ENCODE results near the gene SLC17A7. TPM values are rescaled to one million over a fixed set of nuclear protein-coding genes. Genes with fewer than 3 reads are reported as not detected.

Gene SLC17A7
- total and polyA plus RNA-seq, 2 of the 13 experiments (the other 11 are each of a cell fraction or from before 2014, with no cell fraction given) = 0.32 TPM; not detected in 1

DNA sequence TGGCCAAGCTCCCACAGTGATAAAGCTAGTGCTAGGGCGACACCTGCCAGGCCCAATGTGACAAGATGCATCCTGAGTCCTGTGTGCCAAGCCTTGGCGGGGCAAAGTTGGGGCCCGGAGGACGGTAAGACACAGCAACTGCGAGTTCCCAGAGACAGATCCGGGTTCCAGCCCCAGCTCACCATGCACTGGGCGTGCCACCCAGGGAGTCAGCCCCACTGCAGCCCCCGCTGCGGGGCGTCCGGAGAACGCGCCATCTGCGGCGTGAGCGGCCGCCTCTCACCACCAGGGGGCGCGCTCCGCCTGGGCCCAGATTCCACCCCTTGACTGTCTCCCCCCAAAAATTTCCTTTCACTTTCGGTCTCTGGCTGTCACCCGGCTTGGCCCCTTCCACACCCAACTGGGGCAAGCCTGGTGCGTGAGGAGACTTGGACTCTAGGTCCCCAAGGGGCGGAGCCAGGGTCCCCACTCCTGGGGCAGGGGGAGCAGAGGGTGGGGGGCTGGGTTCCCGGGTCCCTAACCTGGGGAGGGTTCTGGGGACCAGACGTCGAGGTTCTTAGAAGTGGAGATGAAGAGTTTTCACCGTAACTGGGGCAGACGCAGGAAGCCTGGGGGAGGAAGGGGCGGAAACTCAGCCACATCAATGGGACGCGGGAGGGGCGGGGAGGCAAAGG, 32.7 kb upstream of the SLC17A7 start, which contains the start of gene FLT3LG (continued):
- TF ChIP-seq, protein P1, sequence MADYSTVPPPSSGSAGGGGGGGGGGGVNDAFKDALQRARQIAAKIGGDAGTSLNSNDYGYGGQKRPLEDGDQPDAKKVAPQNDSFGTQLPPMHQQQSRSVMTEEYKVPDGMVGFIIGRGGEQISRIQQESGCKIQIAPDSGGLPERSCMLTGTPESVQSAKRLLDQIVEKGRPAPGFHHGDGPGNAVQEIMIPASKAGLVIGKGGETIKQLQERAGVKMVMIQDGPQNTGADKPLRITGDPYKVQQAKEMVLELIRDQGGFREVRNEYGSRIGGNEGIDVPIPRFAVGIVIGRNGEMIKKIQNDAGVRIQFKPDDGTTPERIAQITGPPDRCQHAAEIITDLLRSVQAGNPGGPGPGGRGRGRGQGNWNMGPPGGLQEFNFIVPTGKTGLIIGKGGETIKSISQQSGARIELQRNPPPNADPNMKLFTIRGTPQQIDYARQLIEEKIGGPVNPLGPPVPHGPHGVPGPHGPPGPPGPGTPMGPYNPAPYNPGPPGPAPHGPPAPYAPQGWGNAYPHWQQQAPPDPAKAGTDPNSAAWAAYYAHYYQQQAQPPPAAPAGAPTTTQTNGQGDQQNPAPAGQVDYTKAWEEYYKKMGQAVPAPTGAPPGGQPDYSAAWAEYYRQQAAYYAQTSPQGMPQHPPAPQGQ (CRISPR knock-in tag; IDR thresholded peaks at IDR 0.05; ENCODE audit: borderline replicate concordance) = no peak
- no peak for TF ChIP-seq ZNF879 (CRISPR knock-in tag; IDR thresholded peaks at IDR 0.05)
- no peak for TF ChIP-seq RFX1 (IDR thresholded peaks at IDR 0.05)
- peak; percentile 65 for TF ChIP-seq ZFX (CRISPR knock-in tag; IDR thresholded peaks at IDR 0.05; ENCODE audit: low read depth)
- TF ChIP-seq ZNF589 (CRISPR knock-in tag; conservative IDR thresholded peaks at IDR 0.05) = no peak
- TF ChIP-seq, protein P2, sequence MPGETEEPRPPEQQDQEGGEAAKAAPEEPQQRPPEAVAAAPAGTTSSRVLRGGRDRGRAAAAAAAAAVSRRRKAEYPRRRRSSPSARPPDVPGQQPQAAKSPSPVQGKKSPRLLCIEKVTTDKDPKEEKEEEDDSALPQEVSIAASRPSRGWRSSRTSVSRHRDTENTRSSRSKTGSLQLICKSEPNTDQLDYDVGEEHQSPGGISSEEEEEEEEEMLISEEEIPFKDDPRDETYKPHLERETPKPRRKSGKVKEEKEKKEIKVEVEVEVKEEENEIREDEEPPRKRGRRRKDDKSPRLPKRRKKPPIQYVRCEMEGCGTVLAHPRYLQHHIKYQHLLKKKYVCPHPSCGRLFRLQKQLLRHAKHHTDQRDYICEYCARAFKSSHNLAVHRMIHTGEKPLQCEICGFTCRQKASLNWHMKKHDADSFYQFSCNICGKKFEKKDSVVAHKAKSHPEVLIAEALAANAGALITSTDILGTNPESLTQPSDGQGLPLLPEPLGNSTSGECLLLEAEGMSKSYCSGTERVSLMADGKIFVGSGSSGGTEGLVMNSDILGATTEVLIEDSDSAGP (CRISPR knock-in tag; IDR thresholded peaks at IDR 0.05; ENCODE audit: borderline replicate concordance) = peak; percentile 72; the same call in 1 of the 2 replicates
- TF ChIP-seq ZNF337 (CRISPR knock-in tag; IDR thresholded peaks at IDR 0.05; ENCODE audit: borderline replicate concordance, low read depth) = no peak
- TF ChIP-seq ZNF44 (CRISPR knock-in tag; IDR thresholded peaks at IDR 0.05) = no peak
- TF ChIP-seq ZNF773 (CRISPR knock-in tag; IDR thresholded peaks at IDR 0.05; ENCODE audit: borderline replicate concordance) = no peak
- TF ChIP-seq SP5 (CRISPR knock-in tag; IDR thresholded peaks at IDR 0.05; ENCODE audit: borderline replicate concordance, low read depth) = peak; percentile 28; the same call in 1 of the 2 replicates
- peak; percentile 54; the same call in 1 of the 2 replicates for TF ChIP-seq CBFB (CRISPR knock-in tag; IDR thresholded peaks at IDR 0.05)
- TF ChIP-seq AHR (CRISPR knock-in tag; IDR thresholded peaks at IDR 0.05) = no peak
- TF ChIP-seq ZNF251 (CRISPR knock-in tag; IDR thresholded peaks at IDR 0.05) = no peak
- TF ChIP-seq RORA (CRISPR knock-in tag; IDR thresholded peaks at IDR 0.05) = no peak
- no peak for TF ChIP-seq ZNF101 (CRISPR knock-in tag; IDR thresholded peaks at IDR 0.05; ENCODE audit: borderline replicate concordance, low read depth)
- TF ChIP-seq, protein P3, sequence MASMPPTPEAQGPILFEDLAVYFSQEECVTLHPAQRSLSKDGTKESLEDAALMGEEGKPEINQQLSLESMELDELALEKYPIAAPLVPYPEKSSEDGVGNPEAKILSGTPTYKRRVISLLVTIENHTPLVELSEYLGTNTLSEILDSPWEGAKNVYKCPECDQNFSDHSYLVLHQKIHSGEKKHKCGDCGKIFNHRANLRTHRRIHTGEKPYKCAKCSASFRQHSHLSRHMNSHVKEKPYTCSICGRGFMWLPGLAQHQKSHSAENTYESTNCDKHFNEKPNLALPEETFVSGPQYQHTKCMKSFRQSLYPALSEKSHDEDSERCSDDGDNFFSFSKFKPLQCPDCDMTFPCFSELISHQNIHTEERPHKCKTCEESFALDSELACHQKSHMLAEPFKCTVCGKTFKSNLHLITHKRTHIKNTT (CRISPR knock-in tag; IDR thresholded peaks at IDR 0.05) = no peak
- no peak for TF ChIP-seq TOPORS (CRISPR knock-in tag; IDR thresholded peaks at IDR 0.05)
- TF ChIP-seq MAF1 (CRISPR knock-in tag; IDR thresholded peaks at IDR 0.05; ENCODE audit: borderline replicate concordance) = no peak
- TF ChIP-seq TCF7L2 (IDR thresholded peaks at IDR 0.05; ENCODE audit: low read depth, low read length) = no peak
